Uterus (tissue), 4 donors: ENCODE data around the gene PEAR1. TPM values are rescaled to one million over a fixed set of nuclear protein-coding genes. Genes with fewer than 3 reads are reported as not detected.

ENCODE experiments used
- DNase-seq, 2 donors: peaks; one replicate each; pipeline ENCODE4 v3.0.0-alpha.2; 2019 to 2020
- H3K27ac ChIP-seq, 2 donors: fragments of 200-600 bp; sonication (generic); 1 replicate in 1 of 2; 2 replicates in 1 of 2; pipeline ENCODE4 v1.5.1; 2016 to 2018
- H3K27me3 ChIP-seq, 2 donors: fragments of 200-600 bp; sonication (generic); one replicate each; pipeline ENCODE4 v1.5.1; 2018 to 2019; ENCODE audit warnings: control low read depth in 1 of 2
- H3K36me3 ChIP-seq, 2 donors: fragments of 200-600 bp; sonication (generic); one replicate each; pipeline ENCODE4 v1.5.1; 2019; ENCODE audit warnings: control low read depth in 1 of 2
- H3K4me1 ChIP-seq, 2 donors: fragments of 200-600 bp; sonication (generic); one replicate each; pipeline ENCODE4 v1.5.1; 2018 to 2019; ENCODE audit warnings: control low read depth in 1 of 2
- H3K4me3 ChIP-seq, 2 donors: fragments of 200-600 bp; sonication (generic); 1 replicate in 1 of 2; 2 replicates in 1 of 2; pipeline ENCODE4 v1.5.1; 2018 to 2019; ENCODE audit warnings: mild to moderate bottlenecking in 1 of 2
- H3K9me3 ChIP-seq, 2 donors: fragments of 200-600 bp; sonication (generic); one replicate each; pipeline ENCODE4 v1.5.1; 2019; ENCODE audit warnings: control low read depth in 1 of 2
- CTCF ChIP-seq, 4 experiments: fragments of 200-600 bp in 2 of 4; fragments of 450-650 bp in 2 of 4; sonication (generic) in 2 of 4; IDR thresholded peaks; one replicate each; pipeline ENCODE4 v1.5.1; 2016 to 2019; ENCODE audit warnings: antibody characterized with exemption in 4 of 4, mild to moderate bottlenecking in 2 of 4, moderate library complexity in 1 of 4
- POLR2A ChIP-seq, 2 donors: fragments of 450-650 bp; IDR thresholded peaks; one replicate each; pipeline ENCODE4 v1.6.1; 2016; ENCODE audit warnings: antibody characterized with exemption in 2 of 2, mild to moderate bottlenecking in 1 of 2, moderate library complexity in 1 of 2
- intact Hi-C: fragments of 100-400 bp; cut with DNase I; formaldehyde crosslinking; loops from one replicate; pipeline ENCODE4 v1.15.1; 2023; ENCODE audit warnings: low total_unique reads
- total RNA-seq, 4 donors: library from RNA; depleted of rRNA in 3 of 4; stranded (reverse); fragments of >200 nt in 3 of 4; gene quantifications; one replicate each; pipeline versions ENCODE4 v1.1.0 to v1.2.4, GENCODE V29; 2014 to 2023
- donor health status: DM: yes; HTN: yes; CAD: no.

PEAR1 gene
- total RNA-seq, 4 donors from 2014 or later, result 7.4 to 41.8 (median 17.9) TPM

DNA sequence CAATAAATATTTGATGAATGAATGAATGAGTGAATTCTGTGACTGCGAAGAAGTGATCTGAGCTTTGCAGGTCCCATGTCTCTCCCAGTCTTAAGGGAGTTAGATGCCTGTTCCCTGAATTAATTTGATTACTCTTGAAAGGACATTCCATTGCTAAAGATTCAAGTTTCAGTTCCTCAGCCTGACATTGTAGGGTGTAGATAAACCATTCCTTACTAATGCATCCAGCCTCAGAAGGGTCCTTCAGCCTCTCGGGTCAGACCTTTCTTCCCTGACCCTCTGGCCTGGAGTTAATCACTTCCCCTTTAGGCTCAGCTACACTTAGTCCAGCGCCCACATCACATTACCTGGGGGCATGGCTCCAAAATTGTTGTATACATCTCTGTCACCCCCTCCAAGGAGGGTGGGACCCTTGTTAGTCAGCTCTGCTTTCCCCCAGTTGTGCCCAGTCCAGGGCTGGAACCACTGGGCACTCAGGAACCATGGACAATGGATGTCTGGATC, 37.2 kb upstream of the PEAR1 start:
- Histone ChIP-seq H3K36me3 (no peaks in the 10 kb centered on the region), H3K4me1 (peaks cover 0 to 21% of the 10 kb centered on the region in 2 donors), H3K27ac (no peak overlapping the region), H3K9me3 (no peaks in the 10 kb centered on the region), H3K4me3 (no peak overlapping the region), H3K27me3 (peaks cover 0 to 3% of the 10 kb centered on the region in 2 donors)
- no peak for DNase-seq
- TF ChIP-seq CTCF (IDR thresholded peaks at IDR 0.05) (no peak), POLR2A (IDR thresholded peaks at IDR 0.05) (no peak)
- intact Hi-C loops, result no loop called here

DNA sequence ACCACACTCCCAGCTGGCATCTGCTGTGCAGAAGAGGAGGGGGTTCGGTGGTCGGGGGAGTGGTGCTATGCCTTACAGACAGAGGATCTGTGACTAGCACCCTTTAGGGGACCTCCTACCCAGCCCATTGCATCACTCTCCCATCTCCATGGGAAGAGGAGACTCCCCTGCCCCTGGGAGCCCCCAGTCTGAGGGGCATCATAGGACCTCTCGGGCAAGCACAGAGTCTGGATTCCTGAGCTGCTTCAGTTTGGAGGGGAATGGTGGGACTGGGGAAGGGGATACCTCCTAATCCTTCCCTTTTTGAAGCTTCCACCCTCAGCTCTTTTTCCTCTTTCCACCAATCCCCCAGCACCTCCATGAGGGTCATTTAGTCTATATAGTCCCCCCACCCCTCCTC, 36.0 kb upstream of the PEAR1 start:
- no peak overlapping the region for H3K4me3 ChIP-seq
- no peaks in the 10 kb centered on the region for H3K9me3 ChIP-seq
- DNase-seq, result no peak
- intact Hi-C loops, result no loop called here
- H3K27ac ChIP-seq, result no peak overlapping the region
- H3K4me1 ChIP-seq, result peaks cover 0 to 21% of the 10 kb centered on the region in 2 donors
- no peaks in the 10 kb centered on the region for H3K36me3 ChIP-seq
- H3K27me3 ChIP-seq, result peaks cover 0 to 5% of the 10 kb centered on the region in 2 donors
- TF ChIP-seq POLR2A (IDR thresholded peaks at IDR 0.05), result no peak
- TF ChIP-seq CTCF (IDR thresholded peaks at IDR 0.05), result no peak

DNA sequence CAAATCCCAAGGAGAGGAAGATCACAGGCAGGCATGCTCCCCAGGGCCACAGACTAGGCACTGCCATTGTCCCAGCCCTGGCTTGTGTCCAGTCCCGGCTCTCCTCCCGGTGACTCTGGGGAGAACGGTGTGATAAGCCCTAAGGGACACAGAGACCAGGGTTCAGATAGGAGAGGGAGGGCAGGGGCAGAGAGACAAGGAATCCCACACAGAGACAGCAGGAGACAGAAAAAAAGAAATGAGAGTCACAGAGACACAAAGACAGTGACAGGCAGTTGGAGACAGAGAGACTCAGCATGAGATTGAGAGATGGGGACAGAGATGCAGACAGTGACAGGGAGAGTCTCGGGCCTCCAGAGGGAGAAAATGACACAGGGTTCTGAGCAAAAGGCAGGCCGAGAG, 35.0 kb upstream of the PEAR1 start:
- Histone ChIP-seq H3K27ac (peak overlapping the region in 1 of 2 donors; percentile 4), H3K27me3 (peaks cover 0 to 5% of the 10 kb centered on the region in 2 donors), H3K4me1 (peaks cover 0 to 21% of the 10 kb centered on the region in 2 donors), H3K9me3 (no peaks in the 10 kb centered on the region), H3K36me3 (no peaks in the 10 kb centered on the region), H3K4me3 (peak overlapping the region in 1 of 2 donors; percentile 41)
- intact Hi-C loops, result no loop called here
- no peak for DNase-seq
- TF ChIP-seq CTCF (IDR thresholded peaks at IDR 0.05) (no peak), POLR2A (IDR thresholded peaks at IDR 0.05) (no peak)

DNA sequence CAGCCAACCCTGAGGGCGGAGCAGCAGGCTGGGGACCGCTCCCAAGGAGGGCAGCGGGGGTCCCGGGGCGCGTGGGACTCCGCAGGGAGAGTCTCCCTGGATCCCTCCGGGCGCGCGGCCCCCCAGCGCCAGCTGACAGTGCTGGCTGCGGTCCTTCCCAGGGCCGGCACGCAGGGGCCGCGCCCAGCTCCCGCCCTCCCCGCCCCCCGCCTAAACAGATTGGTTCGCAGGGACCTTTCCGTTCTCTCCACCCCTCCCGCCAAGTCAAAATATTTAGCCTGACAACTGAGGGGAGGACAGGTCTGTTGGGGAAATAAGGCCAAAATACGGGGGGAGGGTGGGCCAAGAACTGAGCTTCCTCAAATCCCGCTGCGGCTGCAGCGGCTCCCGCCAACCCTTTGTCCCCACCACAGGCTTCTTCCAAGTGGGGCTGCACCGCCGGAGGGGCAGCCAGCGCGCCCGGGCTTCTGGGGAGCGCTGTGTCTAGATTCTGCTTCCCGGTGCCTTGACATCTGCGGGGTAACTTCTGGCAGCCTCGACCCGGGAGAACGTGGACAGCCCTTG, 34.5 kb upstream of the PEAR1 start, which contains the start of gene INSRR:
Gene INSRR, minus strand, starts transcription at position 159 of the 564 bp plus-strand sequence. CDS start 496 bp downstream, outside the sequence.
- TF ChIP-seq POLR2A (IDR thresholded peaks at IDR 0.05) (no peak), CTCF (IDR thresholded peaks at IDR 0.05) (no peak)
- peak within 1 kb of the TSS in 1 of 2 donors; percentile 63 for H3K27ac ChIP-seq
- peaks cover 0 to 21% of the 10 kb centered on the region in 2 donors for H3K4me1 ChIP-seq
- peaks cover 0 to 5% of the 10 kb centered on the region in 2 donors for H3K27me3 ChIP-seq
- H3K36me3 ChIP-seq, result no peaks in the 10 kb centered on the region
- H3K4me3 ChIP-seq, result peak within 1 kb of the TSS; percentile 14 to 41
- peak in 1 of 2 donors; percentile 50 for DNase-seq
- intact Hi-C loops, result no loop called here
- no peaks in the 10 kb centered on the region for H3K9me3 ChIP-seq

- Histone ChIP-seq H3K27ac (peak overlapping the region in 1 of 2 donors; percentile 63), H3K27me3 (peaks cover 0 to 5% of the 10 kb centered on the region in 2 donors), H3K4me3 (peak overlapping the region; percentile 14 to 41), H3K4me1 (peaks cover 0 to 21% of the 10 kb centered on the region in 2 donors), H3K36me3 (no peaks in the 10 kb centered on the region), H3K9me3 (no peaks in the 10 kb centered on the region)
- DNase-seq, result peak in 1 of 2 donors; percentile 32
- TF ChIP-seq POLR2A (IDR thresholded peaks at IDR 0.05) (peak in 1 of 2 donors; percentile 3), CTCF (IDR thresholded peaks at IDR 0.05) (no peak)
- intact Hi-C loops, result no loop called here
Measured at GRCh38 chr1:156859523-156860112, 33.9 kb upstream of the PEAR1 start.
